ENCODE results near the gene MLYCD.

- no peak for TF ChIP-seq CTCF (IDR thresholded peaks at IDR 0.05; ENCODE audit: low read length)
- no peak for TF ChIP-seq EZH2 (IDR thresholded peaks at IDR 0.05; ENCODE audit: borderline replicate concordance, low read length)
Observed at GRCh38 chr16:83954577-83955016, 55.7 kb downstream of the MLYCD start.
